Neuronal stem cell (in vitro differentiated cells): ENCODE data around the gene ZWILCH.

ENCODE experiments used
- DNase-seq: peaks from one replicate; pipeline ENCODE4 v3.0.0-alpha.2; 2013; ENCODE audit warnings: low spot score
- H2AFZ ChIP-seq: one replicate; pipeline ENCODE4 v1.6.1; 2013; ENCODE audit warnings: mild to moderate bottlenecking, low read length, inconsistent platforms
- H2AK5ac ChIP-seq: 2 replicates; pipeline ENCODE4 v1.6.1; 2013; ENCODE audit warnings: low read depth, mild to moderate bottlenecking, inconsistent platforms, low read length, moderate library complexity, mixed read lengths
- H2BK120ac ChIP-seq: 2 replicates; pipeline ENCODE4 v1.6.1; 2013; ENCODE audit warnings: low read depth, mild to moderate bottlenecking, inconsistent platforms, low read length, moderate library complexity, mixed read lengths
- H2BK12ac ChIP-seq: one replicate; pipeline ENCODE4 v1.6.1; 2013; ENCODE audit warnings: low read length, inconsistent platforms
- H2BK15ac ChIP-seq: 2 replicates; pipeline ENCODE4 v1.6.1; 2013; ENCODE audit warnings: mild to moderate bottlenecking, low read length, inconsistent platforms, mixed read lengths
- H2BK5ac ChIP-seq: one replicate; pipeline ENCODE4 v1.6.1; 2013; ENCODE audit warnings: inconsistent platforms, mild to moderate bottlenecking, low read length, moderate library complexity
- H3K14ac ChIP-seq: one replicate; pipeline ENCODE4 v1.6.1; 2013; ENCODE audit warnings: low read length, inconsistent platforms
- H3K18ac ChIP-seq: 2 replicates; pipeline ENCODE4 v1.6.1; 2013; ENCODE audit warnings: low read length, inconsistent platforms
- H3K23ac ChIP-seq: 2 replicates; pipeline ENCODE4 v1.6.1; 2013; ENCODE audit warnings: low read depth, mild to moderate bottlenecking, mixed read lengths, low read length, inconsistent platforms; ENCODE audit not compliant: poor library complexity
- H3K27ac ChIP-seq: replicated peaks from 3 replicates; pipeline ENCODE4 v1.5.1; 2013; ENCODE audit warnings: low read length, inconsistent platforms
- H3K27me3 ChIP-seq, 3 experiments: 2 replicates each; pipeline ENCODE4 v1.6.1; 2013; ENCODE audit warnings: low read length in 3 of 3, mild to moderate bottlenecking in 2 of 3, inconsistent platforms in 1 of 3, low read depth in 1 of 3, mixed read lengths in 1 of 3, moderate library complexity in 1 of 3; ENCODE audit not compliant: control insufficient read depth in 3 of 3, insufficient read depth in 3 of 3
- H3K36me3 ChIP-seq, 2 donors: replicated peaks in 1 of 2; 2 replicates each; pipeline ENCODE4 v1.6.1; 2013; ENCODE audit warnings: low read length in 2 of 2; ENCODE audit not compliant: control insufficient read depth in 2 of 2, insufficient read depth in 2 of 2
- H3K4ac ChIP-seq: 2 replicates; pipeline ENCODE4 v1.6.1; 2013; ENCODE audit warnings: inconsistent platforms, mild to moderate bottlenecking, low read length, moderate library complexity
- H3K4me1 ChIP-seq, 2 donors: 1 replicate in 1 of 2; 2 replicates in 1 of 2; pipeline ENCODE4 v1.6.1; 2013; ENCODE audit warnings: low read length in 2 of 2, low read depth in 1 of 2; ENCODE audit not compliant: control insufficient read depth in 2 of 2, insufficient read depth in 1 of 2
- H3K4me2 ChIP-seq: one replicate; pipeline ENCODE4 v1.6.1; 2013; ENCODE audit warnings: mild to moderate bottlenecking, low read length, inconsistent platforms; ENCODE audit not compliant: insufficient read depth, poor library complexity, severe bottlenecking
- H3K4me3 ChIP-seq, 2 donors: 2 replicates each; pipeline ENCODE4 v1.5.1; 2013; ENCODE audit warnings: low read length in 2 of 2, mild to moderate bottlenecking in 2 of 2, inconsistent platforms in 1 of 2, moderate library complexity in 1 of 2
- H3K79me1 ChIP-seq: one replicate; pipeline ENCODE4 v1.6.1; 2013; ENCODE audit warnings: low read depth, mild to moderate bottlenecking, inconsistent platforms, low read length, moderate library complexity
- H3K9ac ChIP-seq: one replicate; pipeline ENCODE4 v1.6.1; 2013; ENCODE audit warnings: mild to moderate bottlenecking, low read depth, low read length, inconsistent platforms; ENCODE audit not compliant: poor library complexity
- H3K9me3 ChIP-seq, 2 donors: replicated peaks in 1 of 2; 2 replicates each; pipeline versions ENCODE3 to v1.6.1; 2013; ENCODE audit warnings: low read length in 2 of 2, mild to moderate bottlenecking in 2 of 2, inconsistent platforms in 1 of 2, low read depth in 1 of 2, mixed read lengths in 1 of 2, moderate library complexity in 1 of 2; ENCODE audit not compliant: control insufficient read depth in 2 of 2, insufficient read depth in 1 of 2
- H4K8ac ChIP-seq: one replicate; pipeline ENCODE4 v1.6.1; 2013; ENCODE audit warnings: low read depth, mild to moderate bottlenecking, inconsistent platforms, low read length, moderate library complexity
- H4K91ac ChIP-seq: one replicate; pipeline ENCODE4 v1.6.1; 2013; ENCODE audit warnings: low read length, low read depth, mild to moderate bottlenecking, inconsistent platforms; ENCODE audit not compliant: poor library complexity
- WGBS, 2 donors: extraction: QIAGEN DNeasy Blood & Tissue Kit; methylation state at CpG; one replicate each; pipeline ENCODE4 v1.1.7; 2013; ENCODE audit warnings: missing lambda C conversion rate in 2 of 2, mixed read lengths in 1 of 2; ENCODE audit not compliant: insufficient read length in 2 of 2, insufficient replicate concordance in 1 of 2; ENCODE audit errors: extremely low coverage in 2 of 2; 5-methylcytosine and 5-hydroxymethylcytosine counted together

ZWILCH gene

DNA sequence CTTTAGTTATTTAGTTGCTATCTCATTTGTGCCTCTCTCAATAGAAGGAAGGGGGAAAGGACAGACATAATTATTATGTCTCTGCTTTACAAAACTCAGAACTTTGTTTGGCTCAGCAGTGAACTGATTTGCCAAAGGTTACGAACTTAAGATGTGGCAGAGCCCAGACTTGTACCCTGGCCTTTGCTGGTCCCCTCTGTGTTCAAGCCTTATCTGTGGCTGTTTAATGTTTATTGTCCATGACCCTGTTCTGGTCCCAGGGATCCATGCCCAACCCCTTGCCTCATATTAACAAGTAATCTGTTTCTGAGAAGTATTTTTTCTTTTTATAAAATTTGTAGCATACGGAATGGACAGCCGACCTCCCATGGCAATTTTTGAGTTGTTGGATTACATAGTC is 18.2 kb upstream of the ZWILCH start:
- no peak overlapping the region for H3K4me3 ChIP-seq
- H3K27ac ChIP-seq = no peak overlapping the region
- peaks cover 0 to 3% of the 10 kb centered on the region in 2 donors for H3K4me1 ChIP-seq
- no peak overlapping the region for H3K4ac ChIP-seq
- no peak overlapping the region for H3K14ac ChIP-seq
- no peak overlapping the region for H2BK5ac ChIP-seq
- no peak overlapping the region for H2BK15ac ChIP-seq
- no peak overlapping the region for H3K18ac ChIP-seq
- H2BK12ac ChIP-seq = no peak overlapping the region
- peaks cover 32 to 90% of the 10 kb centered on the region in 2 donors for H3K36me3 ChIP-seq
- no peaks in the 10 kb centered on the region for H3K27me3 ChIP-seq
- H3K79me1 ChIP-seq = no peaks in the 10 kb centered on the region
- H3K23ac ChIP-seq = no peak overlapping the region
- no CpG with 5 or more reads among the region's 3 CpGs for WGBS, 2 donors
- no peak overlapping the region for H4K8ac ChIP-seq
- peaks cover 0 to 2% of the 10 kb centered on the region in 2 donors for H3K9me3 ChIP-seq
- no peak overlapping the region for H3K4me2 ChIP-seq
- H3K9ac ChIP-seq = no peak overlapping the region
- H4K91ac ChIP-seq = no peak overlapping the region
- no peak overlapping the region for H2BK120ac ChIP-seq
- DNase-seq = no peak
- H2AFZ ChIP-seq = no peak overlapping the region
- H2AK5ac ChIP-seq = no peak overlapping the region

DNA sequence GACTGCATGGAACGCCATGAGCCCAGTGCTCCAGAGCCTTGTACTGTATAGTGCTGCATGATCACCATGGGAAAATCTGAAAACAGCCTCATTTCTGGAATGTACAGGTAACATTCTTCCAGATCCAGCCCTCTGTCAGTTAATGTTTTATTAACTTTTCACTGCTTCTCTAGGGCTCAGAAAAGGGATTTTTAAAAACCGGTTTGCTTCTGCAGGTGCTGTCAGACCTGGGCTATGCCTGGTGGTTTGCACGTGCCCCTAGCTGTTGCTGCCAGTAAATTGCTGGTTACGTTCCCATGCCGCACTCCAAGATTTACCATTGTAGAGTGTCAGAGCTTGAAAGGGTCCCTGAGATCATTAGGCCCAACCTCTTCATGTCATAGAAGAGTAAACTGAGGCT is 16.6 kb upstream of the ZWILCH start:
- Histone ChIP-seq H2BK5ac (no peak overlapping the region), H4K91ac (no peak overlapping the region), H4K8ac (no peak overlapping the region), H3K9me3 (no peaks in the 10 kb centered on the region), H3K4me2 (no peak overlapping the region), H2AFZ (no peak overlapping the region), H3K23ac (no peak overlapping the region), H3K4me3 (no peak overlapping the region), H3K18ac (no peak overlapping the region), H3K4me1 (peaks cover 0 to 3% of the 10 kb centered on the region in 2 donors), H3K27ac (no peak overlapping the region), H3K36me3 (peaks cover 30 to 91% of the 10 kb centered on the region in 2 donors), H2BK12ac (no peak overlapping the region), H2BK15ac (no peak overlapping the region), H3K27me3 (no peaks in the 10 kb centered on the region), H2AK5ac (no peak overlapping the region), H3K79me1 (no peaks in the 10 kb centered on the region), H3K9ac (no peak overlapping the region), H3K14ac (no peak overlapping the region), H2BK120ac (no peak overlapping the region), H3K4ac (no peak overlapping the region)
- no peak for DNase-seq
- WGBS, 2 donors = no CpG with 5 or more reads among the region's 5 CpGs

DNA sequence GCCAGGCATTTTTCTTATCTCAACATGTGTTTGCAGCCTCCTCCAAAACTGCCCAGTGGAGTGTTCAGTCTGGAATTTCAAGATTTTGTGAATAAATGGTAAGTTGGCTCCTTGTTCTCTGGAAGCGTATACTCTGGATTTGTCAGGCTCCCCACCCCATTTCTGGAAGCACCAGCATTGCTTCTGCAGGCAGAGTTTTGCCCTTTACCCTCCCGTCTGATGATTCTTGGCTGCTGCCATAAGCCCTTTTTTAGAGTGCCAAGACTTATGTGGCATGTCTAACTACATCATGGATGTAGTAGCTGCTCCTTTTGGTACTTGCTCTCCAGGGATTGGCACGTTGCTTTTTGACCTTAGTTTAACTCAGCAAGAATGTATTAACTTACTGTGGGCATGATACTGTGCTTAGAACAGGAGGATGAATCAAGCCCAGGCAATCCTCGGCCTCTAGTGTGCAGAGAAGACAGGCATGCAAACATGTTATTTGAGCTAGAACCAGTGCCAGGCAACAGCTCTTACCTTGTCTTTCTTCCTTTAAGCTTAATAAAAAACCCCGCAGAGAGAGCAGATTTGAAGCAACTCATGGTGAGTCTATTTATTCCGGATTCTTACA is 15.8 kb upstream of the ZWILCH start:
- no peak for DNase-seq
- H2BK12ac ChIP-seq = no peak overlapping the region
- no peaks in the 10 kb centered on the region for H3K79me1 ChIP-seq
- H3K9me3 ChIP-seq = no peaks in the 10 kb centered on the region
- no peak overlapping the region for H3K4me3 ChIP-seq
- H3K9ac ChIP-seq = no peak overlapping the region
- H3K23ac ChIP-seq = no peak overlapping the region
- no peak overlapping the region for H3K27ac ChIP-seq
- H3K4me1 ChIP-seq = peaks cover 0 to 3% of the 10 kb centered on the region in 2 donors
- H3K36me3 ChIP-seq = peaks cover 32 to 99% of the 10 kb centered on the region in 2 donors
- no peak overlapping the region for H3K4ac ChIP-seq
- H3K14ac ChIP-seq = no peak overlapping the region
- H2AFZ ChIP-seq = no peak overlapping the region
- H2BK120ac ChIP-seq = no peak overlapping the region
- no peak overlapping the region for H3K4me2 ChIP-seq
- H4K8ac ChIP-seq = no peak overlapping the region
- H2BK5ac ChIP-seq = no peak overlapping the region
- H3K18ac ChIP-seq = no peak overlapping the region
- H3K27me3 ChIP-seq = no peaks in the 10 kb centered on the region
- no peak overlapping the region for H2BK15ac ChIP-seq
- no peak overlapping the region for H2AK5ac ChIP-seq
- no peak overlapping the region for H4K91ac ChIP-seq
- WGBS, 2 donors = no CpG with 5 or more reads among the region's 6 CpGs

DNA sequence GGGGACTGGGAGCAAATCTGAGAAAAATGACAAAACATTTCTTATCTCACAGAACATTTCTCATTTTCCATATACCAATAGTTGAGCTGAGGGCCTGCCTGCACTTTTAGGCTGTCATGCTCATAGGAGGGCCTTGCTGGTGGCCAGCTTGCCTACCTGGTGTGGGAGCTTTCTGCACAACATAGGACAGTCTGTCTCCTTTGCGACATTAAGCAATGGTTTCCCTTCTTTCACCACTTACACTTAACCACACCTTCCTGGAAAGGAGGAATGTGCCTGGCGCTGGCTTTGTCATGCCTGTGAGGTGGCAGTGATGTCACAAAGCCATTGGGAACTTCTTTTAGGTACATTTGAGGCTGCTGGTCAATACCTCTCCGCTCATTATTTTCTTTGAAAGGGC is 13.3 kb upstream of the ZWILCH start:
- Histone ChIP-seq H2AFZ (no peak overlapping the region), H3K4me3 (no peak overlapping the region), H2BK5ac (no peak overlapping the region), H3K27me3 (no peaks in the 10 kb centered on the region), H3K4me1 (peaks cover under 1 to 1% of the 10 kb centered on the region in 2 donors), H3K4ac (no peak overlapping the region), H2AK5ac (no peak overlapping the region), H3K14ac (no peak overlapping the region), H3K36me3 (peaks cover 30 to 93% of the 10 kb centered on the region in 2 donors), H3K9me3 (no peaks in the 10 kb centered on the region), H2BK12ac (no peak overlapping the region), H3K79me1 (peaks cover under 1% of the 10 kb centered on the region), H3K23ac (no peak overlapping the region), H3K18ac (no peak overlapping the region), H3K9ac (no peak overlapping the region), H3K27ac (no peak overlapping the region), H4K91ac (no peak overlapping the region), H2BK120ac (no peak overlapping the region), H2BK15ac (no peak overlapping the region), H4K8ac (no peak overlapping the region), H3K4me2 (no peak overlapping the region)
- no CpG with 5 or more reads among the region's 3 CpGs for WGBS, 2 donors
- no peak for DNase-seq
